Nephron progenitor cell (in vitro differentiated cells): ENCODE measurements around the gene C21orf91.

ENCODE experiments used
- DNase-seq: peaks from one replicate; pipeline ENCODE4 v3.0.0; 2021
- H3K27ac Mint-ChIP-seq: 2 replicates; pipeline ENCODE4 v1.8.0; 2021; ENCODE audit warnings: mild to moderate bottlenecking, moderate library complexity, mixed read lengths
- H3K27me3 Mint-ChIP-seq: 2 replicates; pipeline ENCODE4 v1.8.0; 2021; ENCODE audit warnings: mild to moderate bottlenecking, low read depth, mixed read lengths; ENCODE audit not compliant: poor library complexity
- H3K36me3 Mint-ChIP-seq: 2 replicates; pipeline ENCODE4 v1.8.0; 2021; ENCODE audit warnings: low read depth, mixed read lengths
- H3K4me1 Mint-ChIP-seq: 2 replicates; pipeline ENCODE4 v1.8.0; 2021; ENCODE audit warnings: mixed read lengths
- H3K4me3 Mint-ChIP-seq: 2 replicates; pipeline ENCODE4 v1.8.0; 2021; ENCODE audit warnings: mild to moderate bottlenecking, moderate library complexity, mixed read lengths
- H3K9me3 Mint-ChIP-seq: 2 replicates; pipeline ENCODE4 v1.8.0; 2021; ENCODE audit warnings: mild to moderate bottlenecking, moderate library complexity, mixed read lengths
- TF ChIP-seq, protein P1 (sequence below): fragments of 200-600 bp; sonication (generic); IDR thresholded peaks from 2 replicates; pipeline ENCODE4 v1.5.0; 2021; ENCODE audit warnings: antibody characterized with exemption

C21orf91 gene

DNA sequence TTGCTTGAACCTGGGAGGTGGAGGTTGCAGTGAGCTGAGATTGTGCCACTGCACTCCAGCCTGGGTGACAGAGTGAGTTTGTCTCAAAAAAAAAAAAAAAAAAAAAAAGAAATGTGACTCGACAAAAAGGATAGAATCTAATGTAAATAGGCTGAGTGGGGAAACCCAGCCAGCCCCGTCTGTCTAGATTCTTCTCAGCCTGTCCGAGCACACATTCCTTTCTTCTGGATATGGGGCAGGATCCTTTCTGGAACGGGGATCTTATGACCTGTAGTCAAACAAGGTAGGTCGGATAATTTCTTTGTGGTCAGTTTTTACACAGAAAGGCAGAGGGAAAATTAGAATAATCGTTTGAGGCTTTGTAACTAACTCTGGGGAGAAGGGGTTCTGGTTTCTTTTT, 74.1 kb downstream of the C21orf91 start:
- H3K4me1 Mint-ChIP-seq, result no peaks in the 10 kb centered on the region
- no peak overlapping the region for H3K4me3 Mint-ChIP-seq
- no peak overlapping the region for H3K27ac Mint-ChIP-seq
- H3K9me3 Mint-ChIP-seq, result peaks cover 30% of the 10 kb centered on the region
- DNase-seq, result no peak
- H3K36me3 Mint-ChIP-seq, result no peaks in the 10 kb centered on the region
- no peaks in the 10 kb centered on the region for H3K27me3 Mint-ChIP-seq
- TF ChIP-seq, protein P1, sequence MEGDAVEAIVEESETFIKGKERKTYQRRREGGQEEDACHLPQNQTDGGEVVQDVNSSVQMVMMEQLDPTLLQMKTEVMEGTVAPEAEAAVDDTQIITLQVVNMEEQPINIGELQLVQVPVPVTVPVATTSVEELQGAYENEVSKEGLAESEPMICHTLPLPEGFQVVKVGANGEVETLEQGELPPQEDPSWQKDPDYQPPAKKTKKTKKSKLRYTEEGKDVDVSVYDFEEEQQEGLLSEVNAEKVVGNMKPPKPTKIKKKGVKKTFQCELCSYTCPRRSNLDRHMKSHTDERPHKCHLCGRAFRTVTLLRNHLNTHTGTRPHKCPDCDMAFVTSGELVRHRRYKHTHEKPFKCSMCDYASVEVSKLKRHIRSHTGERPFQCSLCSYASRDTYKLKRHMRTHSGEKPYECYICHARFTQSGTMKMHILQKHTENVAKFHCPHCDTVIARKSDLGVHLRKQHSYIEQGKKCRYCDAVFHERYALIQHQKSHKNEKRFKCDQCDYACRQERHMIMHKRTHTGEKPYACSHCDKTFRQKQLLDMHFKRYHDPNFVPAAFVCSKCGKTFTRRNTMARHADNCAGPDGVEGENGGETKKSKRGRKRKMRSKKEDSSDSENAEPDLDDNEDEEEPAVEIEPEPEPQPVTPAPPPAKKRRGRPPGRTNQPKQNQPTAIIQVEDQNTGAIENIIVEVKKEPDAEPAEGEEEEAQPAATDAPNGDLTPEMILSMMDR, result no peak

DNA sequence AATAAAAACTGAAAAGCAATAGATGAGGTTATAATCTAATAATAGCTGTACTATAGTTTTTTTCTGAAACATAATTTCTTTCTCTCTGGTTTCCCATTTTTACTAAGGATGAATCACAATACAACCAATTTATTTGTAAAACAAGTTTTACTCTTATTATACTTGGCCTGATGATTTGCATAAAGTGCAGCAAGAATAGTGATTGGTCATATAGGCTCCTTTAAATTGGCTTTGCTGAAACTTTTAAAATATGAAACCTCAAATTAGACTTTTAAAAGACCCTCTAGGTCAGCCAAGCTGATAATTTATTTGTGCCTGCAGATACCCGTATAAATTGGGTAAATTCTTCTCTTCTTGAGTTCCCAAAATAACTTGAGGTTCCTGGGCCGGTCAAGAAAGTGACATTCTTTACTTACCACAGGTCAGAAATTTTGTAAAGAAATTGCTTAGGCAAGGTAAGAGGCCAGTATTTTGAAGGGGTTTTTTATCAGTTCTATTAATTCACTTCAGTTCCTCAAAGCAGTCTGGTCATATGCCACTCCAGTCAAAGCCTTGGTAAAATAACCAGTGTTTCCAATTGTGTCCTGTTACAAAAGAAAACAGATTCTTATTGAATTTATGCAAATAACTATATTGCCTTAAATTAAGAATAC, 76.1 kb downstream of the C21orf91 start:
- DNase-seq, result no peak
- H3K4me3 Mint-ChIP-seq, result no peak overlapping the region
- H3K4me1 Mint-ChIP-seq, result no peaks in the 10 kb centered on the region
- H3K27ac Mint-ChIP-seq, result no peak overlapping the region
- TF ChIP-seq, protein P1, result no peak
- peaks cover 18% of the 10 kb centered on the region for H3K9me3 Mint-ChIP-seq
- no peaks in the 10 kb centered on the region for H3K36me3 Mint-ChIP-seq
- H3K27me3 Mint-ChIP-seq, result no peaks in the 10 kb centered on the region

DNA sequence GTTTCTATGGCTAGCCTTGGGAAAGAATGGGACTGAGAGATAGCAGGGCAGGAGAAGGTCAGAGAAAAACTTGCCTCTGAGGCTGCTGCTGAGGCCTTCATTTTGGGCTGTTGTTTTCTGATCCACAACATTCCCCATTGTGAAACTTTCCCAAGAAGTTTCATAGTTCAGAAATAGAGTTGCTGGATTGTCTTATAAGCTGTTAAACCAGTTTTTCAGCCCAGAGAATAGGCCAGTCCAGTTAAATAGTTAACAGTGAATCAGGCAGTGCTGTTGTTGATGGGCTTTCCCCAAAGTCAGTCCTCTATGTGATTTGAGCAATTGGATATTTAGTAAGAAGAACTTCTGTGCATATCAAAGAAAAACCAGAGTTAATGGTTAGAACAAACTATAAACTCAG, 77.0 kb downstream of the C21orf91 start:
- Mint-ChIP-seq H3K4me3 (no peak overlapping the region), H3K36me3 (no peaks in the 10 kb centered on the region), H3K27me3 (no peaks in the 10 kb centered on the region), H3K9me3 (peaks cover 18% of the 10 kb centered on the region), H3K27ac (no peak overlapping the region), H3K4me1 (no peaks in the 10 kb centered on the region)
- no peak for DNase-seq
- TF ChIP-seq, protein P1, result no peak
